SIG-M5 treated with dmso at 0.1 percent for 504 hours (cell line): ENCODE data around the gene LAMTOR5.

ENCODE experiments used
- DNase-seq: peaks from one replicate; lab custom pipeline; 2025; ENCODE audit not compliant: unreplicated experiment; lab: John Stamatoyannopoulos, UW

Gene LAMTOR5

GRCh38 chr1:110390692-110391245, 16.7 kb downstream of the LAMTOR5 start, which contains the start of gene SLC16A4:
Gene SLC16A4, minus strand, starts transcription at chr1:110391026. Its CDS starts 1,703 bp downstream, at chr1:110389323.
- DNase-seq = no peak

- DNase-seq = no peak
Observed at GRCh38 chr1:110390096-110390495, 17.4 kb downstream of the LAMTOR5 start.

- no peak for DNase-seq
Observed at GRCh38 chr1:110387048-110387754, 20.3 kb downstream of the LAMTOR5 start.

GRCh38 chr1:110385369-110385768, 22.1 kb downstream of the LAMTOR5 start:
- no peak for DNase-seq

GRCh38 chr1:110384581-110385321, 22.7 kb downstream of the LAMTOR5 start:
- no peak for DNase-seq

GRCh38 chr1:110383251-110383990, 24.1 kb downstream of the LAMTOR5 start:
- no peak for DNase-seq

GRCh38 chr1:110380672-110381283, 26.7 kb downstream of the LAMTOR5 start:
- DNase-seq = peak; percentile 66

GRCh38 chr1:110375490-110375889, 32.0 kb downstream of the LAMTOR5 start:
- DNase-seq = no peak

- no peak for DNase-seq
Observed at GRCh38 chr1:110370827-110371226, 36.7 kb downstream of the LAMTOR5 start.

GRCh38 chr1:110364221-110364620, 43.3 kb downstream of the LAMTOR5 start:
- no peak for DNase-seq

GRCh38 chr1:110361856-110362255, 45.6 kb downstream of the LAMTOR5 start:
- DNase-seq = no peak

- DNase-seq = no peak
Observed at GRCh38 chr1:110360431-110360830, 47.1 kb downstream of the LAMTOR5 start.

- peak; percentile 41 for DNase-seq
Observed at GRCh38 chr1:110356379-110356778, 51.1 kb downstream of the LAMTOR5 start.

- DNase-seq = no peak
Observed at GRCh38 chr1:110355321-110355720, 52.2 kb downstream of the LAMTOR5 start.
